ENCODE data around the gene IGF2. TPM values are rescaled to one million over a fixed set of nuclear protein-coding genes. Genes with fewer than 3 reads are reported as not detected.

The IGF2 gene
- total RNA-seq, 1 experiment from 2014 or later = 5.0 TPM

DNA sequence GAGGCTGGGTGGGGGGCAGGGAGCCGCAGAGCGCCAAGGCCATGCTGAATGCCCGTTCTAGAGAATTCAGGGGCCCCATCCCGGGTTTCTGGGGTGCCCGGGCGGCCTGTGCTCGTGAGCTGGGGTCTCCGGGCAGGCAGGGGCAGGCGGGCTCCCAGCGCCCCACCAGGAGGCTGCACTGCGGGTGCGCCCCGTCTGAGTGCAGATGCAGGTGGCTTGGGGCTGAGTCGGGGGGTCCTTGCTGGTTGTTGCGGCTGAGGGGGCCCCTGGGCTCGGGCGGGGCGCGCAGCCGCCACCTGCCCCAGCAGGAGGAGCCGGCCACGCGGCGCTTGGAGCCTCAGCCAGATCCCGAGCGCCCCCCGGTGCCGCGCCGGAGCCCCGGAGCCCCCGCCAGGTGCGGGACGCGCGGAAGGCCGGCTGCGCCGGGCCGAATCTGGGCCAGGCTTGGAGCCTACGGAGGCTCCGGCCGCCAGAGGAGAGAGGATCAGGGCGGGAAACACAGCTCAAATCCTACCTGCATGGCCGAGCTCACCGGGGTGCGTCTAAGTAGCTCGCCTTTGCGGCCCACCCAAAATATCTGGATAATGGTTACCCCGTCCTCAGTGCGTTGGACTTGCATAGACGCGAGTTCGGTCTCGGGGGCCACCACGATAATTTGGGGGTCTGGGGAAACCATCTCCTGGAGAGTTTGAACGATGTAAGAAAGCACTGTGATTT is 590 bp upstream of the IGF2 start:
- POLR2A ChIA-PET (ENCODE audit: unreplicated experiment) = no interaction called here
- no TSS peak for BruUV-seq (replicated peaks)

GRCh38 chr11:2138431-2139122 is 612 bp downstream of the IGF2 start:
- Histone ChIP-seq H3K79me2 (ENCODE audit: low read length) (no peaks in the 10 kb centered on the region), H3K36me3 (ENCODE audit: low read depth, low read length) (no peaks in the 10 kb centered on the region), H3K27me3 (ENCODE audit: low read length) (peaks cover 30% of the 10 kb centered on the region), H3K4me3 (ENCODE audit: low read length) (peak overlapping the region; percentile 60), H3K4me1 (ENCODE audit: insufficient read depth, low read length) (peaks cover 20% of the 10 kb centered on the region), H2AFZ (ENCODE audit: low read length) (peak overlapping the region; percentile 38; the same call in 1 of the 2 replicates), H3K9me2 (replicated peaks; ENCODE audit: low read length) (no peaks in the 10 kb centered on the region), H3K9ac (ENCODE audit: low read length) (no peak overlapping the region), H4K20me1 (ENCODE audit: low read length) (no peaks in the 10 kb centered on the region), H3K27ac (ENCODE audit: low read length) (no peak overlapping the region), H3F3A (ENCODE audit: low read length, unreplicated experiment) (peaks cover 4% of the 10 kb centered on the region), H3K4me2 (ENCODE audit: low read length) (peak overlapping the region; percentile 78), H3K9me3 (ENCODE audit: low read length) (no peaks in the 10 kb centered on the region)
- TF ChIP-seq EZH2phosphoT487 (IDR thresholded peaks at IDR 0.05; ENCODE audit: borderline replicate concordance, low read length) = no peak
- TF ChIP-seq CTCF (conservative IDR thresholded peaks at IDR 0.05; ENCODE audit: low read depth, low read length) = no peak
- no peak for TF ChIP-seq EZH2 (IDR thresholded peaks at IDR 0.05; ENCODE audit: low read length, unreplicated experiment)
- ChIA-PET POLR2A (ENCODE audit: unreplicated experiment) (no interaction called here), CTCF (no interaction called here)
- DNase-seq (no peak), ATAC-seq (no peak; the same call in 1 of the 2 replicates)
- intact Hi-C loops (cut with micrococcal nuclease) = no loop called here
- no TSS peak for BruUV-seq (replicated peaks)

More for the DNA sequence above, 590 bp upstream of the IGF2 start:
- intact Hi-C loops (cut with micrococcal nuclease) = no loop called here
- no peaks in the 10 kb centered on the region for H3K36me3 ChIP-seq (ENCODE audit: low read depth, low read length)
- TF ChIP-seq EZH2 (IDR thresholded peaks at IDR 0.05; ENCODE audit: low read length, unreplicated experiment) = peak; percentile 53
- TF ChIP-seq CTCF (conservative IDR thresholded peaks at IDR 0.05; ENCODE audit: low read depth, low read length) = no peak
- TF ChIP-seq EZH2phosphoT487 (IDR thresholded peaks at IDR 0.05; ENCODE audit: borderline replicate concordance, low read length) = peak; percentile 31; the same call in 1 of the 2 replicates
- no peak overlapping the region for H3K4me2 ChIP-seq (ENCODE audit: low read length)
- no peaks in the 10 kb centered on the region for H3K79me2 ChIP-seq (ENCODE audit: low read length)
- DNase-seq = no peak
- ATAC-seq = no peak
- CTCF ChIA-PET = interaction anchor here (0.5 kb wide), 1 partner anchor 16 kb away, joined by 3 read pairs; no protein-coding TSS in a partner anchor
- peaks cover 42% of the 10 kb centered on the region for H3K27me3 ChIP-seq (ENCODE audit: low read length)
- H3K9ac ChIP-seq (ENCODE audit: low read length) = no peak overlapping the region
- H3K4me1 ChIP-seq (ENCODE audit: insufficient read depth, low read length) = peaks cover 20% of the 10 kb centered on the region
- no peak overlapping the region for H3K27ac ChIP-seq (ENCODE audit: low read length)
- H3K9me2 ChIP-seq (replicated peaks; ENCODE audit: low read length) = no peaks in the 10 kb centered on the region
- H3K9me3 ChIP-seq (ENCODE audit: low read length) = no peaks in the 10 kb centered on the region
- no peak overlapping the region for H2AFZ ChIP-seq (ENCODE audit: low read length)
- no peaks in the 10 kb centered on the region for H4K20me1 ChIP-seq (ENCODE audit: low read length)
- peaks cover 4% of the 10 kb centered on the region for H3F3A ChIP-seq (ENCODE audit: low read length, unreplicated experiment)
- H3K4me3 ChIP-seq (ENCODE audit: low read length) = no peak overlapping the region

DNA sequence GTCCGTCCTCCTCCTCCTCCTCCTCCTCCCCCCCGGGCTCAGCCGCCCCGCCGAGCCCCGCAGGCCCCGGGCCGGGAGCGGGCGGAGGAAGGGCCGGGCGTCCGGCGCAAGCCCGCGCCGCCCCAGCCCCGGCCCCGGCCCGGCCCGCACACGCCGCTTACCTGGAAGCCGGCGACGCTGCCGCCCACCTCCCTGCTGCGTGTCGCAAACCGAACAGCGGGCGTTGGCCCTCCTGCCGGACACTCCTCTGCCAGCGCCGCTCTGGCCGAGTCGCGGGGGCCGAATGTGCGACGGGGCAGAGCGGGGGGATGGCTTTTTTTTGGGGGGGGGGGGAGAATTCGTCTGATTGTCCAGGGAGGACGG is 1.1 kb downstream of the IGF2 start:
- H3K4me1 ChIP-seq (ENCODE audit: insufficient read depth, low read length) = peaks cover 19% of the 10 kb centered on the region
- peak overlapping the region; percentile 78 for H3K4me2 ChIP-seq (ENCODE audit: low read length)
- ChIA-PET POLR2A (ENCODE audit: unreplicated experiment) (no interaction called here), CTCF (no interaction called here)
- no peak for TF ChIP-seq EZH2 (IDR thresholded peaks at IDR 0.05; ENCODE audit: low read length, unreplicated experiment)
- TF ChIP-seq CTCF (conservative IDR thresholded peaks at IDR 0.05; ENCODE audit: low read depth, low read length) = no peak
- TF ChIP-seq EZH2phosphoT487 (IDR thresholded peaks at IDR 0.05; ENCODE audit: borderline replicate concordance, low read length) = no peak
- H2AFZ ChIP-seq (ENCODE audit: low read length) = peak overlapping the region; percentile 38; the same call in 1 of the 2 replicates
- DNase-seq (no peak), ATAC-seq (peak; percentile 10; the same call in 1 of the 2 replicates)
- H3K36me3 ChIP-seq (ENCODE audit: low read depth, low read length) = no peaks in the 10 kb centered on the region
- H3K9me2 ChIP-seq (replicated peaks; ENCODE audit: low read length) = no peaks in the 10 kb centered on the region
- peak overlapping the region; percentile 60 for H3K4me3 ChIP-seq (ENCODE audit: low read length)
- H3K27me3 ChIP-seq (ENCODE audit: low read length) = peaks cover 27% of the 10 kb centered on the region
- no peaks in the 10 kb centered on the region for H3K9me3 ChIP-seq (ENCODE audit: low read length)
- intact Hi-C loops (cut with micrococcal nuclease) = no loop called here
- no peaks in the 10 kb centered on the region for H3K79me2 ChIP-seq (ENCODE audit: low read length)
- H4K20me1 ChIP-seq (ENCODE audit: low read length) = no peaks in the 10 kb centered on the region
- H3F3A ChIP-seq (ENCODE audit: low read length, unreplicated experiment) = peaks cover 4% of the 10 kb centered on the region
- H3K27ac ChIP-seq (ENCODE audit: low read length) = no peak overlapping the region
- no TSS peak for BruUV-seq (replicated peaks)
- H3K9ac ChIP-seq (ENCODE audit: low read length) = no peak overlapping the region

Data from PC-3 (cell line).